OCI-LY3 (cell line): ENCODE measurements around the gene IL9.

Experiments
- EZH2phosphoT487 ChIP-seq: fragments of 200-600 bp; shearing (Covaris generic); IDR thresholded peaks from 2 replicates; pipeline ENCODE4 v1.6.1; 2018; ENCODE audit warnings: antibody characterized with exemption, mixed run types, low read depth
- TF ChIP-seq, protein P1 (sequence below): fragments of 200-600, 300-600 bp; sonication (generic); IDR thresholded peaks from 2 replicates; pipeline ENCODE4 v1.5.1; 2014; ENCODE audit warnings: antibody characterized with exemption, low read length, low read depth

DNA sequence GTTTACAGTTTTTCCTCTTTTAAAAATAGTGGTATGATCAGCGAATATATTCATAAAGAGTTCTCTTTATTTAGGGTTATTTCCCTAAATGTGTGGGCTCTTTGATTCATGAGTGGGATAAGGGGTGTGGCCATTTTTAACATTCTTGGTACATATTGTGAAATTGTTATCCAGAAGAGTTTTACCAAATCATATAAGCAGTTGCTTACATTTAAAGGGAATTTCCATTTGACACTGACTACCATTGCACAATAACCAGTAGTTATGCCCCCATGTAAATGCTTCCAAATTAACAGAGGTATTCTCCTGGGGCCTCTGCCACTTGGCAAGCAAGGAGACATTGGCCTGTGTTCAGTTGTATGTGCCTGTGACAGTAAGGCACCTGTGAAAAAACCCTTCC lies 34.0 kb downstream of the IL9 start:
- TF ChIP-seq, protein P1, sequence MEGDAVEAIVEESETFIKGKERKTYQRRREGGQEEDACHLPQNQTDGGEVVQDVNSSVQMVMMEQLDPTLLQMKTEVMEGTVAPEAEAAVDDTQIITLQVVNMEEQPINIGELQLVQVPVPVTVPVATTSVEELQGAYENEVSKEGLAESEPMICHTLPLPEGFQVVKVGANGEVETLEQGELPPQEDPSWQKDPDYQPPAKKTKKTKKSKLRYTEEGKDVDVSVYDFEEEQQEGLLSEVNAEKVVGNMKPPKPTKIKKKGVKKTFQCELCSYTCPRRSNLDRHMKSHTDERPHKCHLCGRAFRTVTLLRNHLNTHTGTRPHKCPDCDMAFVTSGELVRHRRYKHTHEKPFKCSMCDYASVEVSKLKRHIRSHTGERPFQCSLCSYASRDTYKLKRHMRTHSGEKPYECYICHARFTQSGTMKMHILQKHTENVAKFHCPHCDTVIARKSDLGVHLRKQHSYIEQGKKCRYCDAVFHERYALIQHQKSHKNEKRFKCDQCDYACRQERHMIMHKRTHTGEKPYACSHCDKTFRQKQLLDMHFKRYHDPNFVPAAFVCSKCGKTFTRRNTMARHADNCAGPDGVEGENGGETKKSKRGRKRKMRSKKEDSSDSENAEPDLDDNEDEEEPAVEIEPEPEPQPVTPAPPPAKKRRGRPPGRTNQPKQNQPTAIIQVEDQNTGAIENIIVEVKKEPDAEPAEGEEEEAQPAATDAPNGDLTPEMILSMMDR, result no peak
- TF ChIP-seq EZH2phosphoT487, result no peak
